Activated CD4-positive, alpha-beta memory T cell treated with anti-CD3 and anti-CD28 coated beads for 36 hours (primary cell): ENCODE data around the gene ASTL. TPM values are rescaled to one million over a fixed set of nuclear protein-coding genes. Genes with fewer than 3 reads are reported as not detected.

Source experiments
- CTCF ChIA-PET: fragments of 350-600 bp; sonication (Branson Sonifier 250); formaldehyde crosslinking; loops from one replicate; lab custom pipeline; 2021; ENCODE audit warnings: antibody characterized with exemption, inconsistent platforms; lab: Charles Lee
- POLR2A ChIA-PET: fragments of 350-600 bp; sonication (Branson Sonifier 250); formaldehyde crosslinking; loops from one replicate; lab custom pipeline; 2021; ENCODE audit warnings: antibody characterized with exemption; lab: Charles Lee
- DNase-seq: peaks from one replicate; pipeline ENCODE4 v3.0.0-alpha.2; 2020
- H3K27ac Mint-ChIP-seq: one replicate; pipeline ENCODE4 v1.8.0; 2021; ENCODE audit warnings: mixed read lengths
- H3K27me3 Mint-ChIP-seq: one replicate; pipeline ENCODE4 v1.8.0; 2021; ENCODE audit warnings: mixed read lengths
- H3K36me3 Mint-ChIP-seq: one replicate; pipeline ENCODE4 v1.8.0; 2021; ENCODE audit warnings: mixed read lengths
- H3K4me1 Mint-ChIP-seq: one replicate; pipeline ENCODE4 v1.8.0; 2021; ENCODE audit warnings: low read depth, mixed read lengths
- H3K4me3 Mint-ChIP-seq: one replicate; pipeline ENCODE4 v1.8.0; 2021; ENCODE audit warnings: mild to moderate bottlenecking, mixed read lengths
- H3K9me3 Mint-ChIP-seq: one replicate; pipeline ENCODE4 v1.8.0; 2021; ENCODE audit warnings: mixed read lengths
- intact Hi-C: fragments of 100-400 bp; cut with micrococcal nuclease; formaldehyde crosslinking; loops from one replicate; pipeline ENCODE4 v1.15.1; 2023
- total RNA-seq, 2 experiments: library from RNA; stranded (reverse); gene quantifications; one replicate each; pipeline ENCODE4 v1.2.3, GENCODE V29; 2021

Gene ASTL
- total RNA-seq, 2 experiments from 2014 or later: 1.8 to 2.4 TPM

DNA sequence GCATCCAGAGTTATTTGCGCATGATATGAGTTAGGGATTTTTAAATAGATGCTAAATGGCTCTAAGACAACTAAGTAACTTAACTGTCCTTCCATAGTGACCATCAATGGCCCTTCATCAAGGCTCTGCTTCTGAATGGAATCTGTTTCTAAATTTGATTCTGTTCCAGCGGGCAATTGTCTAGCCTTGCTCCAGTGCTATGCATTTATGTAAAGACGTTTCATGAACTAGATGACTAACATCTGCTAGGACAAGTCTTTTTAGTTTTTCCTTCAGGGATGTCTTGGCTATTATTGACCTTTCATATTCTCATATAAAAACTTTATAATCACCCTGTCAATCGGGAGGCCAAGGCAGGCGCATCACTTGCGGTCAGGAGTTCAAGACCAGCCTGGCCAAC lies 9.8 kb downstream of the ASTL start:
- H3K36me3 Mint-ChIP-seq: peaks cover 19% of the 10 kb centered on the region
- CTCF ChIA-PET: no interaction called here
- H3K27ac Mint-ChIP-seq: no peak overlapping the region
- H3K27me3 Mint-ChIP-seq: no peaks in the 10 kb centered on the region
- no peaks in the 10 kb centered on the region for H3K9me3 Mint-ChIP-seq
- peaks cover 20% of the 10 kb centered on the region for H3K4me1 Mint-ChIP-seq
- intact Hi-C loops: no loop called here
- no peak overlapping the region for H3K4me3 Mint-ChIP-seq
- DNase-seq: no peak
- POLR2A ChIA-PET: no interaction called here

DNA sequence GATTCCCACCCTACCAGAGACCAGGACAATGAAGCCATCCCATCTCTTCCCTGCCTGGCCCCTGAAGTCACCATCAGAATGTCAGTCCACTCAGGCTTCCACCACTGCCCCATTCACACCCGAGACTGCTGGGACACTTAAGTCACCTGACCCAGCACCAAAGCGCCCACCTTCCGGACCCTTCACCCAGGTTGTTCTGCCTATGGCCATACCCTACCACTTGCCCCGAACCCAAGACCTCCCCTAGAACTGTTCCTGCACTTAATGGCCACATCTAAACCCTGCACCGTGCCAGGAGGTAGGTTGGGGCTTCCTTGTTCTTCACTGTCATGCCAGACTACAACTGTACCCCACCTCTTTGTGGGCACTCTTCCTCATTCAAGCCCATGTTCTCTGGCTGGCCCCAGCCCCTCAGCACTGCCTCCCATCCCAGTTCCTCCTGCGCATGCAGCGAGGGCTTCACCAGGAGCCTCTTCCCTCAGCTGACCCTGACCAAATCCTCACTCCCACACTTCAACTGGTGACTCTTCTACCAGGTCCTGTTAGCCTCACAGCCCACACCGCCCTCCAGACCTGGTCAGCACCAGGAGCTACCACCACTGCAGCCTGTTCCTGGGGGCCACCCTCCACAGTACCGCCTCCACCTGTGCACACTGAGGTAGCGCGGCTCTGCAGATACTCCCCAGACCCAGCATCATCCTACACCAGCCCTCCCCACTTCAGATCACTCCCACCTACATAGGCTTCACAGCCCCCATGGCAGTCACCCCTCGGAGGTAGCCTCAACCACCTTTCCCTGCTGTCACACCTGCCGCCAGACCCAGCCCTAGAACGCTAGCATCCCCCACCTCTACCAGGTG lies 13.7 kb downstream of the ASTL start:
- intact Hi-C loops: no loop called here
- H3K9me3 Mint-ChIP-seq: no peaks in the 10 kb centered on the region
- no peak overlapping the region for H3K27ac Mint-ChIP-seq
- ChIA-PET POLR2A (no interaction called here), CTCF (no interaction called here)
- H3K4me1 Mint-ChIP-seq: no peaks in the 10 kb centered on the region
- H3K36me3 Mint-ChIP-seq: peaks cover 19% of the 10 kb centered on the region
- DNase-seq: no peak
- H3K4me3 Mint-ChIP-seq: no peak overlapping the region
- peaks cover 22% of the 10 kb centered on the region for H3K27me3 Mint-ChIP-seq

DNA sequence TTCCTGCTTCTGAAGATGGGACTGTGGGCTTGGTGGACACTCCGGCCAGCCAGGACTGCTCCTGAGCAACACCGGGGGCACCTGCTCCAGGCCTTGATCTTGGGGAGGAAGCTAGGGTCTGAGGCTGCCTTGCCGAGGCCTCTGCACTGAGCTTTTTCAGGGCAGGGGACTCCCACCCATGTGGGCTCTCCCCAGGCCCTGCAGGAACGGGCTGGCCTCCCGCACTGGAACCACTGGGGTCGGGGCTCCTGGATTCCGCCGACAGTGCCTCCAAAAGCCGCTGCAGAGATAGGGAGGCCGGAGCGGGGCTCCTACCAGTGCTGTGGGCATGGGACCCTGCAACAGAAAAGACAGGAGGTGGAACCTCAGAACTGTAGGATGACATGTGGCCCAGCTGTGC lies 14.4 kb downstream of the ASTL start:
- peaks cover 15% of the 10 kb centered on the region for H3K36me3 Mint-ChIP-seq
- H3K9me3 Mint-ChIP-seq: no peaks in the 10 kb centered on the region
- H3K27me3 Mint-ChIP-seq: peaks cover 27% of the 10 kb centered on the region
- ChIA-PET POLR2A (no interaction called here), CTCF (interaction anchor here (0.7 to 1.0 kb wide), 2 partner anchors 49 to 131 kb away, joined by 3 read pairs; no protein-coding TSS in a partner anchor)
- no peak overlapping the region for H3K4me3 Mint-ChIP-seq
- DNase-seq: no peak
- no peaks in the 10 kb centered on the region for H3K4me1 Mint-ChIP-seq
- H3K27ac Mint-ChIP-seq: no peak overlapping the region
- intact Hi-C loops: no loop called here

DNA sequence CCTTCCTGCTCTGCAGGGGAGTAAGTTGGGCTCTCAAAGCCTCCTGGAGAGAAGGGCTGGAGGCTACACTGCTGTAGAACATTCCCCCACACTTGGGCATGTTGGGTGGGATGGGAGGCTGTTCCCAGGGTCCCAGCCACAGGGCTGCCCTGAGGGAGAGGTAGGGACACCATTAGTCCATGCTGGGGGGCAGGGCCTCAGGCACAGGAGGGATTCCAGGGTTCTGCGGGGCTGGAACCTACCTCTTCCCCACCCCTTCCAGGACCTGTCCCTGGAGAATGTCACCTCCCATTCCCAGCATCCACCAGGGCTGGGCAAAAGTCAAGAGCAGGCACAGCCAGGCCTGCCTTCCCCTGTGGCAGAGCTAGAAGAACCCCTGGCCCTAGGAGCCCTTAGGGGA lies 15.0 kb downstream of the ASTL start:
- H3K27ac Mint-ChIP-seq: no peak overlapping the region
- H3K4me1 Mint-ChIP-seq: no peaks in the 10 kb centered on the region
- no peak overlapping the region for H3K4me3 Mint-ChIP-seq
- DNase-seq: no peak
- ChIA-PET CTCF (interaction anchor here (1.0 kb wide), 1 partner anchor 131 kb away, joined by 3 read pairs; no protein-coding TSS in a partner anchor), POLR2A (no interaction called here)
- peaks cover 32% of the 10 kb centered on the region for H3K27me3 Mint-ChIP-seq
- H3K9me3 Mint-ChIP-seq: no peaks in the 10 kb centered on the region
- intact Hi-C loops: no loop called here
- peaks cover 15% of the 10 kb centered on the region for H3K36me3 Mint-ChIP-seq

DNA sequence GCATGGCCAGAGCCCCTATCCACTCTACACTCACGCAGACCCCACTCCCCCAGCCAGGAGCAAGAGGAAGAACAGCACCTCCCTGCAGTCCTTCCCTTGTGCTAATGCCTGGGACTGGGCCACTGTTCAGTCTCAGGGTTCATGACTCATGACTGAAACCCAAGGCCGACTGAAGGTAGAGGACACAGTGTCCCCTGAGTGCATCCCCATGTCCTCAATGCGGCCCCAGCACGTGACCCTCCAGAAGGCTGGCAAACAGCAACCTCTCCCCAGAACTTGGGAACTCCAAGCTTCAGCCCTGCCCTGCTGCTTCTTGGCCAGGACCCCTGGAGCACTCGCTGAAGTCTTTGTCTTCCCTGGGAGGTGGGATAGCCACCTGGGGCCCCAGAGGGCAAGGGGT lies 15.9 kb downstream of the ASTL start:
- intact Hi-C loops: no loop called here
- H3K4me3 Mint-ChIP-seq: no peak overlapping the region
- peaks cover 36% of the 10 kb centered on the region for H3K27me3 Mint-ChIP-seq
- CTCF ChIA-PET: no interaction called here
- H3K36me3 Mint-ChIP-seq: peaks cover 14% of the 10 kb centered on the region
- peak; percentile 11 for DNase-seq
- H3K9me3 Mint-ChIP-seq: no peaks in the 10 kb centered on the region
- H3K4me1 Mint-ChIP-seq: peaks cover 2% of the 10 kb centered on the region
- H3K27ac Mint-ChIP-seq: no peak overlapping the region
- POLR2A ChIA-PET: no interaction called here

DNA sequence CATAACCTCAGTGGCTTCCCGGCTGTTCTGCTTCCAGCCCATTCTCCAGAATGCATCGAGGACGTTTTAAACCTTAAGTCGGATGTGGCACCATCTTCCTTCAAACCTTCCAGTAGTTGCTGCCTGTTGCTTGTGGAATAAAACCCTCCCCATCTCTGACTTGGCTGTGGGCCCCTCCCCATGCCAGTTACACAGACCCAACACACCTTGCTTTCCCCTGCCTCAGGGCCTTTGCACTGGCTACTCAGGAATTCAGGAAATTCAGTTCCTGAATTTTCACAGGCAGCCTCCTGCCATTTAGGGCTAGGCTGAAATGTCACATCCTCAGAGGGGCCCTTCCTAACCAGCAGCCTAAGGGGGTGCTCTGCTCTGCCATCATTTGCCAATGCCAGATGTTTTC lies 16.9 kb downstream of the ASTL start:
- ChIA-PET POLR2A (no interaction called here), CTCF (no interaction called here)
- intact Hi-C loops: no loop called here
- Mint-ChIP-seq H3K4me1 (peaks cover 5% of the 10 kb centered on the region), H3K27ac (no peak overlapping the region), H3K4me3 (no peak overlapping the region), H3K27me3 (peaks cover 36% of the 10 kb centered on the region), H3K36me3 (peaks cover 7% of the 10 kb centered on the region), H3K9me3 (no peaks in the 10 kb centered on the region)
- DNase-seq: no peak

DNA sequence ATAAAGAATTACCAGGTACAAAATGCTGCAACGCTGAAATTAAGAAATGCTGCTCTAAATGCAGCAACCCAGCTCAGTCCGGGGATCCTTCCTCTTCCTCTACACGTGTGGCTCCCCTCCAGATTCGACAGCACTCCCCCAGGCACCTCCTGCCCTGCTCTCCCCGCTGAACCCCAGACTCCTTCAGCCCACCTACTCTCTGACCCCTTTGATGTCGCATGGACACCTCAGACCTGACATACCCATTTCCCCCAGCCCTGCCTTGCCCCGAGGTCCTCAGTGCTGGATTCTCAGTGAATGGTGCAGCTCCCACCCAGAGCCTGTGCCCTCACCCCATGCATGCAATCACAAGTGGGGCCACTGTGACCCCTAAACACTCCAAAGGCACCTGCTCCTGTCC lies 17.3 kb downstream of the ASTL start:
- Mint-ChIP-seq H3K4me1 (peaks cover 5% of the 10 kb centered on the region), H3K27ac (no peak overlapping the region), H3K27me3 (peaks cover 36% of the 10 kb centered on the region), H3K9me3 (no peaks in the 10 kb centered on the region), H3K4me3 (no peak overlapping the region), H3K36me3 (peaks cover 4% of the 10 kb centered on the region)
- no peak for DNase-seq
- intact Hi-C loops: no loop called here
- CTCF ChIA-PET: no interaction called here
- POLR2A ChIA-PET: no interaction called here

DNA sequence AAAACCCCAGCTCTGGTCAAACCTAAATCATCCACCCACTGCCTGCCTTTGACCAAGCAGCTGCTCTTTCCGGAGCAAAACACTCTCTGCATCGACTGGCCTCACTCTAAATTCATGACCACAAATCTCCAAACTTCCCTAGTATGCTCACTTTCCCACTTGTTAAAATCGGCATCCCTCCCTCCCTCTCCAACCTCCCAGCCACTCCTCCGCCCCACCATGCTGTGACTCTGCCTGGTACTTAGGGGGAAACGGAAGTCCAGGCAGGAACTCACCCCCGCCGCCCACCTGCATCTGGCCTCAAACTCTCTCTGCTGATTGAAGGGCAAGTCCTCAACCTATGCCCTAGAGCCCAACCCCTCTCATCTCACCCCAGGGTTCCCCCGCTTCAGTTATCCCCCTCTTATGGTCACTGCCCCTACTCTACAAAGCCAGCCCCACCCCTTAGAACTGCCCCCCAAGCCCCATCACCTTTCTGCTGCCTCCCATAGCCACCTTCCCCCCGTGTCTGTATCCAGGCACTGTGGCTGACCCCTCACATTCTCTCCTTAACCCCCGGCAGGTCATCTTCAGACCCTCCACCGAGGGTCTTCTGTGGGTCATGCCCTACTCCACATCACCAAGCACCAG lies 18.1 kb downstream of the ASTL start:
- peak; percentile 11 for DNase-seq
- H3K4me3 Mint-ChIP-seq: no peak overlapping the region
- peaks cover 12% of the 10 kb centered on the region for H3K4me1 Mint-ChIP-seq
- ChIA-PET CTCF (interaction anchor here (4.8 kb wide), 1 partner anchor 54 kb away, joined by 68 read pairs; no protein-coding TSS in a partner anchor), POLR2A (no interaction called here)
- H3K9me3 Mint-ChIP-seq: no peaks in the 10 kb centered on the region
- H3K27me3 Mint-ChIP-seq: peaks cover 41% of the 10 kb centered on the region
- no peak overlapping the region for H3K27ac Mint-ChIP-seq
- peaks cover 1% of the 10 kb centered on the region for H3K36me3 Mint-ChIP-seq
- intact Hi-C loops: no loop called here

DNA sequence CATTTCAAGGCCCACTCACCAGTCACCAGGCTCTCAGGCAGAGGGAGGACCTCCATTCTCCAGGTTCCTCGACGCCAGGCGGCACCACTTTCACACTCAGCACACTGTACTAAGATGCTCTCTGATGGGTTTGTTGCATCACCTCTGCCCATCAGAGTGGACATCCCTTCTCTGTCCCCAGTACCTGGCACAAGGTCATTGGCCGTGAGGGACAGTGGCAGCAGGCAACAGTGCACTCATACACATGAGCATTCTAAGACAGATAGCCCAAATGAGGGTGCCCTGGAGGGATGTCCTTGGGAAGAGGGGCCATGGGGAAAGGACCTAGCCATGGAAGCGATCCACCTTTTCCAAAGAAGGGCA lies 18.9 kb downstream of the ASTL start:
- CTCF ChIA-PET: interaction anchor here (3.0 to 6.0 kb wide), 3 partner anchors 55 to 127 kb away, joined by 30 to 68 read pairs (median 46); partner anchors contain the start of gene ANKRD36C

DNA sequence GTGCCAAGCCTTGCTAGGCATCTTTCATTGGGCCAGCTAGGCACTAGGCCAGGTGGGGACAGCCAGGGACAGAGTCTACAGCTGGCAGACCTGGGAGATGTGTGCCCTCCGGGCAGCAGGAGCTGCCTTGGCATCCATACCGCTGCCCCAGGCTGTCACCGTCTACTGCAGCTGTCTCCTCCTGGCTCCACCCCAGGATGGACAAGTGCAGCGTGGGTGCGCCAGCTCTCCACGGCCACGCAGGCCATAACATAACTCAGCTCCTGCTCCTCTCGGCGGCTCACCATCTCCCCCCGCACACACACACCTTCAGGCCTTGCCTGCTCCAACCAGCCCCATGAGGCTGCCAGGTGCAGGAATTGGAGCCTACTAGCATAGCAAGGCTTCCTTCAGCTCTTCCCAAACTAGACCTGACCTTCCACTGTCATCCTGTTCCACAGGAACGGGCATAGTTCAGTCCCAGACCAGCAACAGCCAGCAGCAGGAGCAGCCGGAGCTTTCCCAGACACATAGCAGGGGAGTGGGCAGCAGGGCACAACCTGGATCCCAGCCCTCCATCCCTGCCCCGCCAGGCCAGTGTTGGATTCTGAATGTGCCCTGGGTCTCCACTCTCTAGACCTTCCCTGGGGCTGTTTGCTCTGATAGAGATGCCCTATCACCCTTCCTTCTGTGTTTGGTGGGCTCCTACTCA lies 19.5 kb downstream of the ASTL start:
- no peak for DNase-seq
- Mint-ChIP-seq H3K4me1 (peaks cover 13% of the 10 kb centered on the region), H3K27ac (no peak overlapping the region), H3K36me3 (no peaks in the 10 kb centered on the region), H3K27me3 (peaks cover 41% of the 10 kb centered on the region), H3K9me3 (no peaks in the 10 kb centered on the region), H3K4me3 (no peak overlapping the region)
- POLR2A ChIA-PET: no interaction called here
- CTCF ChIA-PET: interaction anchor here (2.2 to 6.0 kb wide), 6 partner anchors 12 to 126 kb away, joined by 14 to 68 read pairs (median 38); partner anchors contain the start of genes ANKRD36C and ASTL
- intact Hi-C loops: loop anchor here (5.0 kb wide), 1 partner anchor 127 kb away; the partner anchor contains the start of gene ANKRD36C

More for the DNA sequence above, 18.9 kb downstream of the ASTL start:
- Mint-ChIP-seq H3K9me3 (no peaks in the 10 kb centered on the region), H3K4me1 (peaks cover 13% of the 10 kb centered on the region), H3K36me3 (no peaks in the 10 kb centered on the region), H3K27ac (no peak overlapping the region), H3K27me3 (peaks cover 41% of the 10 kb centered on the region), H3K4me3 (no peak overlapping the region)
- DNase-seq: no peak
- intact Hi-C loops: loop anchor here (5.0 kb wide), 1 partner anchor 127 kb away; the partner anchor contains the start of gene ANKRD36C
- POLR2A ChIA-PET: no interaction called here

DNA sequence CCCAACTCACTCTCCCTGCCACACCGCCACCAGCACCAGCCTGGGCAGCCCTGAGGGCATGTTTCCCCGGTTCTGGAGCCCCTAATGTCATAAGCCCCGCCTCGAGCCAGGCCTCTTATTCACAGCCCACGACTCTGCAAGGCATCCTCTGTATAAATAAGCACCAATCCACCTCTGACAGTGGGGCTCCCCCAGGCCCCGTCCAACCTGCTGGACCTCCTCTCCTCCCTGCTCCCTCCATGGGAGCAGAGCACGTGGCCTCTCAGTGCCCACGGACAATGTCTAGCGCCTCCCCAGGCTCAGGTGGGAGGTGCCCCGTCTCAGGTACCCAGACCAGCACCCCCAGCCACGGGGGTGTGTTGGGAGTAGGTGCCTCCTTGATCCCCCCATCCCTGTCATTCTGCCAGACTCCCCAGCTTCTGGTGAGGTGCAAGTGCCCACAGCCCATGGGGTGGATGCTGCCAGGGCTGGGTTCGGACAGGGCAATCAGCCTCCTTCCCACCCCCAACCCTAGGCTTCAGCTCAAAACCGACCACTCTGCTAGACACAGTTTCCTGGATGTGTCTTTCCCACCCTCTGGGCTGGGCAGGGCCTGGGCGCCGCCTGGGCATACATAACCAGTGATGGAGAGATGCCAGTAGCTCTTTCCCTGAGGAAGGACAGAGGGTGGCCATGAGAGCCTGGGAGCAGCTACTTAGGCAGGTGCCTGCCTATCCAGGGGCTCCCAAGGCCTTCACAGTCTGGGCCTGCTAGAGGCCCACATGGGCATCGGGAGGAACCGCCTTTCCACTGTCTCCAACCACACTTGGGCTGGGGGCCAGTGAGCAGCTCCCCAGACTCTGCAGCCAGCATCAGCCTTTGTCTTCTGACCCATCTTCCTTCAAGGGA lies 20.4 kb downstream of the ASTL start:
- peaks cover 41% of the 10 kb centered on the region for H3K27me3 Mint-ChIP-seq
- CTCF ChIA-PET: interaction anchor here (1.2 to 6.0 kb wide), 20 partner anchors 9 to 133 kb away, joined by 3 to 68 read pairs (median 7); partner anchors contain the start of genes ANKRD36C, ASTL and STARD7
- no peak overlapping the region for H3K27ac Mint-ChIP-seq
- peak; percentile 20 for DNase-seq
- no peaks in the 10 kb centered on the region for H3K36me3 Mint-ChIP-seq
- H3K9me3 Mint-ChIP-seq: no peaks in the 10 kb centered on the region
- intact Hi-C loops: loop anchor here (5.0 kb wide), 1 partner anchor 126 kb away; the partner anchor contains the start of gene ANKRD36C
- peaks cover 13% of the 10 kb centered on the region for H3K4me1 Mint-ChIP-seq
- peak overlapping the region; percentile 54 for H3K4me3 Mint-ChIP-seq
- POLR2A ChIA-PET: interaction anchor here (1.0 to 2.2 kb wide), 3 partner anchors 13 to 57 kb away, joined by 3 to 6 read pairs (median 4); no protein-coding TSS in a partner anchor
